Esophagus squamous epithelium (tissue), 4 donors: ENCODE measurements around the gene DMKN.

Source experiments
- CTCF ChIP-seq, 6 experiments: fragments of 450-650 bp in 4 of 6; fragments of 200-600 bp in 2 of 6; sonication (generic) in 2 of 6; IDR thresholded peaks; one replicate each; pipeline ENCODE4 v1.5.1; 2016 to 2019; ENCODE audit warnings: antibody characterized with exemption in 6 of 6, mild to moderate bottlenecking in 4 of 6, moderate library complexity in 4 of 6
- POLR2A ChIP-seq, 4 donors: fragments of 450-650 bp; IDR thresholded peaks; one replicate each; pipeline ENCODE4 v1.6.1; 2017; ENCODE audit warnings: antibody characterized with exemption in 4 of 4, mild to moderate bottlenecking in 4 of 4, moderate library complexity in 3 of 4

DNA sequence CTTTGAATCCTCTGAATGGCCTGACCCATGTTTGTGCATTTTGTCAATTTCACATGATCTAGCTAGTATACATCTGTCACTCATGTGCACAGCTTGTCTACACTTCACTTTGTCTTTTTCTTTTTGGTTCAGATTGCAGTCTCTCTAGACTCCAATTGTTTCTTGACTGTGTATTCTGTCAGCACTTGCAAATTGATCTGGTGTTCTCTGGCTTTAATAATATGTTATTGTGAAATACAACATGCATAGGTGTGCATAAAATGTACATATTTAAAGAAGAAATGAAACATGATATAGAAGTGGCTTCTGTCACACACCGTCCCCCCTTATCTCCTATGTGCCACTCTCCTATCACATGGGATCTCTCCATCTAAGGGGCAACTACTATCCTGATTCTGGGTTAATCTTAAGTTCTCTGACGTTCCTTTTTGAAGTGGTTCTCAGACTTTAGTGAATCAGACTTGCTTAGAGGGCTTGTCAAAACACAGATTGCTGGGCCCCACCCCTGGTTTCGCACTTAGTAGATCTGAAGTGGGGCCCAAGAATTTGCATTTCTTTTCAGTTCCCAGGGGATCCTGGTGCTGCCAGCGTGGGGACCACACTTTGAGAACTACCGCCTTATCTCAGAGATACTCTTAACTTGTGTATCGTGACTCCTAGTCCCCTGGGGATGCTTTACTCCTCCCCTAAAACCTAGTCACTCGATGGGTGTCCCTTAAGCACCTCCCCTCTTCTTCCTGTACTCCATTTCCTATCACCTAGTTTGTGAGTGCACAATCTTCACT lies 29.0 kb downstream of the DMKN start:
- TF ChIP-seq CTCF (IDR thresholded peaks at IDR 0.05) (no peak), POLR2A (IDR thresholded peaks at IDR 0.05) (no peak)
